ENCODE data around the gene FOXD2. TPM values are rescaled to one million over a fixed set of nuclear protein-coding genes. Genes with fewer than 3 reads are reported as not detected.

The FOXD2 gene
- polyA plus RNA-seq, 3 donors = 0.03 to 0.11 TPM; not detected in 1

- intact Hi-C loops (cut with micrococcal nuclease) = no loop called here
- H4K20me1 ChIP-seq (ENCODE audit: insufficient read depth, low read length) = no peaks in the 10 kb centered on the region
- H3K4me1 ChIP-seq (ENCODE audit: control insufficient read depth in 1 of 2, insufficient read depth in 2 of 2, low read length in 2 of 2) = no peaks in the 10 kb centered on the region
- TF ChIP-seq CTCF (IDR thresholded peaks at IDR 0.05) = no peak
- H3K9me3 ChIP-seq (replicated peaks in 1 of 2; ENCODE audit: control insufficient read depth in 1 of 2, insufficient read depth in 1 of 2, low read length in 2 of 2) = no peaks in the 10 kb centered on the region
- Mint-ChIP-seq H3K4me1 (peaks cover 6% of the 10 kb centered on the region), H3K27ac (no peak overlapping the region), H3K27me3 (ENCODE audit: low read depth in 3 of 3) (peaks cover 8 to 12% (median 8%) of the 10 kb centered on the region in 3 donors), H3K4me3 (no peak overlapping the region), H3K36me3 (no peaks in the 10 kb centered on the region), H3K9me3 (no peaks in the 10 kb centered on the region)
- no peaks in the 10 kb centered on the region for H3K36me3 ChIP-seq (replicated peaks in 1 of 2; ENCODE audit: control insufficient read depth in 1 of 2, insufficient read depth in 2 of 2, low read length in 2 of 2)
- H3K4me3 ChIP-seq (replicated peaks in 1 of 3; ENCODE audit: low read depth in 2 of 3, low read length in 3 of 3) = no peak overlapping the region
- no peak for DNase-seq
- H3K27ac ChIP-seq (ENCODE audit: low read depth in 1 of 2, low read length in 2 of 2) = no peak overlapping the region
- WGBS (ENCODE audit: insufficient coverage) = 91% methylated on average over 5 of the region's 9 CpGs
- H2AFZ ChIP-seq (ENCODE audit: insufficient read depth, low read depth, low read length, poor library complexity, severe bottlenecking) = no peak overlapping the region
- H3K27me3 ChIP-seq (ENCODE audit: control insufficient read depth in 2 of 2, insufficient read depth in 2 of 2, low read length in 2 of 2) = no peaks in the 10 kb centered on the region
- H3K4me2 ChIP-seq (replicated peaks; ENCODE audit: extremely low read depth, low read length, poor library complexity, severe bottlenecking) = no peak overlapping the region
- H3K9ac ChIP-seq (ENCODE audit: insufficient read depth, low read length, poor library complexity, severe bottlenecking) = no peak overlapping the region
- H3K79me2 ChIP-seq (ENCODE audit: insufficient read depth, low read length) = no peaks in the 10 kb centered on the region
These were observed 40.2 kb downstream of the FOXD2 start for GRCh38 chr1:47478090-47478489.

- no peak for TF ChIP-seq CTCF (IDR thresholded peaks at IDR 0.05)
These were observed 41.8 kb downstream of the FOXD2 start for GRCh38 chr1:47479664-47480063.

More at GRCh38 chr1:47479664-47480063, 41.8 kb downstream of the FOXD2 start:
- H3K4me1 Mint-ChIP-seq = peaks cover 6% of the 10 kb centered on the region
- Histone ChIP-seq H3K36me3 (replicated peaks in 1 of 2; ENCODE audit: control insufficient read depth in 1 of 2, insufficient read depth in 2 of 2, low read length in 2 of 2) (no peaks in the 10 kb centered on the region), H3K27ac (ENCODE audit: low read depth in 1 of 2, low read length in 2 of 2) (no peak overlapping the region), H4K20me1 (ENCODE audit: insufficient read depth, low read length) (no peaks in the 10 kb centered on the region), H3K4me2 (replicated peaks; ENCODE audit: extremely low read depth, low read length, poor library complexity, severe bottlenecking) (no peak overlapping the region), H3K27me3 (ENCODE audit: control insufficient read depth in 2 of 2, insufficient read depth in 2 of 2, low read length in 2 of 2) (no peaks in the 10 kb centered on the region), H3K4me3 (replicated peaks in 1 of 3; ENCODE audit: low read depth in 2 of 3, low read length in 3 of 3) (no peak overlapping the region), H2AFZ (ENCODE audit: insufficient read depth, low read depth, low read length, poor library complexity, severe bottlenecking) (no peak overlapping the region), H3K9me3 (replicated peaks in 1 of 2; ENCODE audit: control insufficient read depth in 1 of 2, insufficient read depth in 1 of 2, low read length in 2 of 2) (no peaks in the 10 kb centered on the region), H3K79me2 (ENCODE audit: insufficient read depth, low read length) (no peaks in the 10 kb centered on the region), H3K9ac (ENCODE audit: insufficient read depth, low read length, poor library complexity, severe bottlenecking) (no peak overlapping the region), H3K4me1 (ENCODE audit: control insufficient read depth in 1 of 2, insufficient read depth in 2 of 2, low read length in 2 of 2) (no peaks in the 10 kb centered on the region)
- no peak for DNase-seq
- intact Hi-C loops (cut with micrococcal nuclease) = no loop called here
- no peaks in the 10 kb centered on the region for H3K9me3 Mint-ChIP-seq
- 90% methylated on average over 5 of the region's 6 CpGs for WGBS (ENCODE audit: insufficient coverage)
- H3K27ac Mint-ChIP-seq = no peak overlapping the region
- no peaks in the 10 kb centered on the region for H3K36me3 Mint-ChIP-seq
- no peak overlapping the region for H3K4me3 Mint-ChIP-seq
- peaks cover 8% of the 10 kb centered on the region in 3 donors for H3K27me3 Mint-ChIP-seq (ENCODE audit: low read depth in 3 of 3)
